PC-3 (cell line): ENCODE results near the gene MKLN1. TPM values are rescaled to one million over a fixed set of nuclear protein-coding genes. Genes with fewer than 3 reads are reported as not detected.

Experiments used
- ATAC-seq: fragments of 200-7000 bp; cut with Tn5 transposase; 2 replicates; pipeline ENCODE4 v1.9.1; 2020; ENCODE audit warnings: mild to moderate bottlenecking, moderate library complexity
- BruUV-seq: library from RNA; stranded (reverse); fragments of 400-500 nt; replicated peaks from 2 replicates; lab custom pipeline; 2021; lab: Mats Ljungman, UMichigan
- CTCF ChIA-PET: fragments of 300-600 bp; sonication (Branson Sonifier 250); formaldehyde crosslinking; loops from one replicate; lab custom pipeline; 2022; ENCODE audit warnings: antibody characterized with exemption; lab: Charles Lee
- POLR2A ChIA-PET: fragments of 300-600 bp; sonication (Branson Sonifier 250); formaldehyde crosslinking; loops from one replicate; lab custom pipeline; 2022; ENCODE audit warnings: antibody characterized with exemption; ENCODE audit not compliant: unreplicated experiment; lab: Charles Lee
- DNase-seq: peaks from one replicate; pipeline ENCODE4 v3.0.0-alpha.2; 2015
- H2AFZ ChIP-seq: fragments of 300-600 bp; sonication (generic); 2 replicates; pipeline ENCODE4 v1.6.0; 2016; ENCODE audit warnings: antibody characterized with exemption, low read length
- H3F3A ChIP-seq: fragments of 300-600 bp; sonication (generic); one replicate; pipeline ENCODE4 v1.6.0; 2017; ENCODE audit warnings: antibody characterized with exemption, low read length, control low read depth, mild to moderate bottlenecking; ENCODE audit not compliant: unreplicated experiment
- H3K27ac ChIP-seq: fragments of 300-600 bp; sonication (generic); 2 replicates; pipeline ENCODE4 v1.5.1; 2016; ENCODE audit warnings: mild to moderate bottlenecking, low read length
- H3K27me3 ChIP-seq: fragments of 300-600 bp; sonication (generic); 2 replicates; pipeline ENCODE4 v1.6.1; 2016; ENCODE audit warnings: low read length, mixed read lengths
- H3K36me3 ChIP-seq: fragments of 300-600 bp; sonication (generic); 2 replicates; pipeline ENCODE4 v1.6.1; 2016; ENCODE audit warnings: low read depth, mixed run types, low read length, mixed read lengths
- H3K4me1 ChIP-seq: fragments of 300-600 bp; sonication (generic); 2 replicates; pipeline ENCODE4 v1.5.1; 2016; ENCODE audit warnings: low read length; ENCODE audit not compliant: insufficient read depth
- H3K4me2 ChIP-seq: fragments of 300-600 bp; sonication (generic); 2 replicates; pipeline ENCODE4 v1.6.0; 2016; ENCODE audit warnings: low read length
- H3K4me3 ChIP-seq: fragments of 300-600 bp; sonication (generic); 2 replicates; pipeline ENCODE4 v1.5.1; 2016; ENCODE audit warnings: mild to moderate bottlenecking, low read length, mixed read lengths
- H3K79me2 ChIP-seq: fragments of 300-600 bp; sonication (generic); 2 replicates; pipeline ENCODE4 v1.6.1; 2017; ENCODE audit warnings: low read length, mixed read lengths
- H3K9ac ChIP-seq: fragments of 300-600 bp; sonication (generic); 2 replicates; pipeline ENCODE4 v1.6.0; 2016; ENCODE audit warnings: mild to moderate bottlenecking, low read length
- H3K9me2 ChIP-seq: fragments of 300-600 bp; sonication (generic); replicated peaks from 2 replicates; pipeline ENCODE4 v1.6.1; 2016; ENCODE audit warnings: mixed run types, low read length, mixed read lengths
- H3K9me3 ChIP-seq: fragments of 300-600 bp; sonication (generic); 2 replicates; pipeline ENCODE4 v1.6.1; 2016; ENCODE audit warnings: low read length, mixed read lengths
- H4K20me1 ChIP-seq: fragments of 300-600 bp; sonication (generic); 2 replicates; pipeline ENCODE4 v1.6.1; 2016; ENCODE audit warnings: low read length, mixed read lengths
- CTCF ChIP-seq: fragments of 300-600 bp; sonication (generic); conservative IDR thresholded peaks from 2 replicates; pipeline ENCODE4 v1.5.1; 2017; ENCODE audit warnings: antibody characterized with exemption, low read depth, mild to moderate bottlenecking, low read length
- EZH2 ChIP-seq: fragments of 300-600 bp; sonication (generic); IDR thresholded peaks from one replicate; pipeline ENCODE4 v1.6.1; 2017; ENCODE audit warnings: antibody characterized with exemption, mild to moderate bottlenecking, low read length; ENCODE audit not compliant: unreplicated experiment
- EZH2phosphoT487 ChIP-seq: fragments of 300-600 bp; sonication (generic); IDR thresholded peaks from 2 replicates; pipeline ENCODE4 v1.6.1; 2018; ENCODE audit warnings: mild to moderate bottlenecking, antibody characterized with exemption, low read length, borderline replicate concordance
- intact Hi-C: fragments of 100-400 bp; cut with micrococcal nuclease; formaldehyde crosslinking; loops from 2 replicates; pipeline ENCODE4 v1.9.0; 2023
- total RNA-seq: library from RNA; depleted of rRNA; stranded (reverse); fragments of >200 nt; gene quantifications from 2 replicates; pipeline ENCODE4 v1.2.3, GENCODE V29; 2014

The MKLN1 gene
- total RNA-seq, 1 experiment from 2014 or later: 16.3 TPM

GRCh38 chr7:131299074-131299473 lies 28.6 kb upstream of the MKLN1 start:
- Histone ChIP-seq H3K27ac (no peak overlapping the region), H3K4me1 (no peaks in the 10 kb centered on the region), H3K9me3 (no peaks in the 10 kb centered on the region), H3K27me3 (no peaks in the 10 kb centered on the region), H3K9me2 (no peaks in the 10 kb centered on the region), H3K4me2 (no peak overlapping the region), H3F3A (no peaks in the 10 kb centered on the region), H3K79me2 (no peaks in the 10 kb centered on the region), H2AFZ (no peak overlapping the region), H3K36me3 (no peaks in the 10 kb centered on the region), H3K4me3 (no peak overlapping the region), H4K20me1 (no peaks in the 10 kb centered on the region), H3K9ac (no peak overlapping the region)
- POLR2A ChIA-PET: no interaction called here
- TF ChIP-seq EZH2phosphoT487 (no peak), EZH2 (no peak), CTCF (no peak)
- intact Hi-C loops: no loop called here
- BruUV-seq: no TSS peak
- CTCF ChIA-PET: no interaction called here
- ATAC-seq: no peak
- no peak for DNase-seq

DNA sequence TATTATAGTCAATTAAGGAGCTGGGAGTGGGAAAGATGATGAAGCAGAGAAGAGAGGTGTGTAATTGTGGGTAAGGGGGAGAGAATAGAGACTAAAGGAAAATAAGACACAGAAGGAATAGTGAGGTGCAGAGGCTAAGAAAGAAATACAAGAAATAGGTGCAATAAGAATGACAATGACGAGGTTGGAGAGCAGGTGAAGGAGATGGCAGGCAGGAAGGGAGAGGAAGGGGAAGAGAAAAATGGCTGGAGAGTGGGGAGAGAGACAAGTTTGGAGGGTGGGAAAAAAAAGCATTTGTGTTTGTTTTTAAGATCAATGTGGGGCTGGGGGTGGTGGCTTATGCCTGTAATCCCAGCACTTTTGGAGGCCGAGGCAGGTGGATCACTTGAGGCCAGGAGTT lies 27.6 kb upstream of the MKLN1 start:
- Histone ChIP-seq H3K27ac (no peak overlapping the region), H3F3A (no peaks in the 10 kb centered on the region), H2AFZ (no peak overlapping the region), H3K79me2 (no peaks in the 10 kb centered on the region), H3K9me3 (no peaks in the 10 kb centered on the region), H3K27me3 (no peaks in the 10 kb centered on the region), H3K4me3 (no peak overlapping the region), H3K9me2 (no peaks in the 10 kb centered on the region), H3K9ac (no peak overlapping the region), H3K4me2 (no peak overlapping the region), H4K20me1 (no peaks in the 10 kb centered on the region), H3K36me3 (no peaks in the 10 kb centered on the region), H3K4me1 (no peaks in the 10 kb centered on the region)
- TF ChIP-seq CTCF (no peak), EZH2 (no peak), EZH2phosphoT487 (no peak)
- no TSS peak for BruUV-seq
- DNase-seq: no peak
- ATAC-seq: no peak
- ChIA-PET CTCF (no interaction called here), POLR2A (no interaction called here)
- intact Hi-C loops: loop anchor here (5.0 kb wide), 1 partner anchor 113 kb away; no protein-coding TSS in a partner anchor

DNA sequence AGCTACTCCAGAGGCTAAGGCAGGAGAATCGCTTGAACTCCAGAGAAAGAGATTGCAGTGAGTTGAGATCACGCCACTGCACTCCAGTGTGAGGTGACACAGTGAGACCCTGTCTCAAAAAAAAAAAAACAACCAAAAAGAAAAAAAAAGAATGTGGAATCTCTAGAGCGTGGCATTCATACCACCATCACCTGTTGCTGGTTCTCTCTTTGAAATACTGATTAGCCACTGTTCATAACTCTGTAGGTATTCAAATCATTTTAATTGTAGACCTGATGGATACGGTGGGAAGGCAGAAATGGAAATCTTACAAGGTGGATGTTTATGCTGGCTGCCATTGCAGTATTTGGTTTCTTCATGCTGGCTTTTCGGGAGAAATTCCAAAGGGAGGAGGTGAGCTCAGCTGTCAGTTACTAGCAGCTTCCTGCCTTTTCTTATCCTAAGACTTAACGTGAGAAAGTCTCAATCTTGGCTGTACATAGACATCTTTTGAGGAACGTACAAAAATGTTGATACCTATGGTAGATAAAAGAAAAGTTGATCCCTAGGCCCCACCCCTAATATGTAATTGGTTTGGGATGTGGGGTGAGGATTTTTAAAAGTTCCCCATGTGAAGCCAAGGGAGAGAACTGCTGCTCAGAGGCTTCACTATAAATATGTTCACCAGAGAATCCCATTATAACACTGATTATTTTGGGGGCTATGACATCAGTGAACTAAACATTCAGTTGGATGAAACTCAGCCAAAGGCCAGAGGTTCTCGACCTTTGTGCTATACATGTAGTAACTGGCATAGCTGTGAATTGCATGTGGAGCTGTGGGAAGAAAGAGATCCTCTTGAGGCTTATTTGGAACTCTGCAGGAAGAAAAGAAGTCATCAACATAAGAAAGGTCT lies 26.9 kb upstream of the MKLN1 start:
- Histone ChIP-seq H3K4me2 (no peak overlapping the region), H3F3A (no peaks in the 10 kb centered on the region), H3K9me3 (no peaks in the 10 kb centered on the region), H3K36me3 (no peaks in the 10 kb centered on the region), H3K9ac (no peak overlapping the region), H3K4me3 (no peak overlapping the region), H3K79me2 (no peaks in the 10 kb centered on the region), H2AFZ (no peak overlapping the region), H3K27ac (no peak overlapping the region), H3K4me1 (no peaks in the 10 kb centered on the region), H3K9me2 (no peaks in the 10 kb centered on the region), H3K27me3 (no peaks in the 10 kb centered on the region), H4K20me1 (no peaks in the 10 kb centered on the region)
- intact Hi-C loops: loop anchor here (5.0 kb wide), 1 partner anchor 114 kb away; no protein-coding TSS in a partner anchor
- ChIA-PET CTCF (no interaction called here), POLR2A (no interaction called here)
- DNase-seq: no peak
- BruUV-seq: no TSS peak
- no peak for TF ChIP-seq EZH2
- TF ChIP-seq EZH2phosphoT487: no peak
- TF ChIP-seq CTCF: no peak
- ATAC-seq: no peak
